Mucosa of descending colon (tissue), 3 donors: ENCODE measurements around the gene MLN. TPM values are rescaled to one million over a fixed set of nuclear protein-coding genes. Genes with fewer than 3 reads are reported as not detected.

Source experiments
- ATAC-seq: fragments of 200-7000 bp; cut with Tn5 transposase; one replicate; pipeline ENCODE4 v1.9.1; 2020; ENCODE audit warnings: mild to moderate bottlenecking, moderate library complexity
- DNase-seq, 3 donors: peaks; one replicate each; pipeline ENCODE4 v3.0.0-alpha.2; 2020
- H3K36me3 ChIP-seq: fragments of 200-600 bp; one replicate; pipeline ENCODE4 v1.8.0; 2021; ENCODE audit warnings: low read depth, mild to moderate bottlenecking
- H3K4me1 ChIP-seq: fragments of 200-600 bp; one replicate; pipeline ENCODE4 v1.8.0; 2021; ENCODE audit warnings: low read depth, mild to moderate bottlenecking
- H3K4me3 ChIP-seq: fragments of 200-600 bp; one replicate; pipeline ENCODE4 v1.8.0; 2021; ENCODE audit warnings: mild to moderate bottlenecking
- H3K9me3 ChIP-seq: fragments of 200-600 bp; one replicate; pipeline ENCODE4 v1.8.0; 2021; ENCODE audit warnings: mild to moderate bottlenecking
- intact Hi-C, 2 donors: fragments of 100-400 bp; cut with DNase I in 1 of 2; cut with micrococcal nuclease in 1 of 2; formaldehyde crosslinking; loops; one replicate each; pipeline versions ENCODE4 v1.11.0 to v1.11.1; 2022; cut with DNase I, micrococcal nuclease
- total RNA-seq, 3 donors: library from RNA; stranded (reverse); fragmentation: NEBNext Ultra II Directional in 2 of 3; extraction: Animal tissue kit (Norgen Biotek cat#: 25700) in 2 of 3; gene quantifications; one replicate each; pipeline versions ENCODE4 v1.2.1 to v1.2.4, GENCODE V29; 2021 to 2023
- TF ChIP-seq, protein P1 (sequence below): fragments of 200-600 bp; IDR thresholded peaks from one replicate; pipeline ENCODE4 v1.8.0; 2022; ENCODE audit warnings: antibody characterized with exemption, mild to moderate bottlenecking
- donor health status: DM: no; HTN: no; CAD: no; lungs with moderate emphysema.
- donor health status: DM: no; HTN: no; CAD: no.
- donor health status: DM: no; HTN: yes; CAD: no.

Gene MLN
- total RNA-seq, 3 donors from 2014 or later: not detected

DNA sequence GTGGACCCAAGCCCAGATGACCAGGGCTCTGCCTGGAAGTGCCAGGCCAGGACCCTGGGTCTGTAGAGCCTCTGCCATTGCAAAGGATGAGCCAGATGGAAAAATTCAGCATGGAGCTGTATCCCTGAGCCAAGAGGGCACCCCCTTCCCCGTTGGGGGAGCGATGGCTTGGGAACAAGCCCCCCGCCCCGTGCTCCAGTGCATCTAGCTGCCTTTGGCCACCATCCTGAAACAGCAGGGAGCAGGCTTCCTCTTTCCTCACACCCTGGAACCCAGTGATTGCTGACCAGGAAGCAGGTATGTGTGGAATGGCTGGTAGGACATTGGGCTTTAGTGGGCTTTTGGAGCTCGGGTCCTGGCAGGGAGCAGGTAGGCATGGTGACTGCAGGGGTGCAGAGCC lies 2.2 kb downstream of the MLN start:
- peak in 1 of 3 donors; percentile 22 for DNase-seq

DNA sequence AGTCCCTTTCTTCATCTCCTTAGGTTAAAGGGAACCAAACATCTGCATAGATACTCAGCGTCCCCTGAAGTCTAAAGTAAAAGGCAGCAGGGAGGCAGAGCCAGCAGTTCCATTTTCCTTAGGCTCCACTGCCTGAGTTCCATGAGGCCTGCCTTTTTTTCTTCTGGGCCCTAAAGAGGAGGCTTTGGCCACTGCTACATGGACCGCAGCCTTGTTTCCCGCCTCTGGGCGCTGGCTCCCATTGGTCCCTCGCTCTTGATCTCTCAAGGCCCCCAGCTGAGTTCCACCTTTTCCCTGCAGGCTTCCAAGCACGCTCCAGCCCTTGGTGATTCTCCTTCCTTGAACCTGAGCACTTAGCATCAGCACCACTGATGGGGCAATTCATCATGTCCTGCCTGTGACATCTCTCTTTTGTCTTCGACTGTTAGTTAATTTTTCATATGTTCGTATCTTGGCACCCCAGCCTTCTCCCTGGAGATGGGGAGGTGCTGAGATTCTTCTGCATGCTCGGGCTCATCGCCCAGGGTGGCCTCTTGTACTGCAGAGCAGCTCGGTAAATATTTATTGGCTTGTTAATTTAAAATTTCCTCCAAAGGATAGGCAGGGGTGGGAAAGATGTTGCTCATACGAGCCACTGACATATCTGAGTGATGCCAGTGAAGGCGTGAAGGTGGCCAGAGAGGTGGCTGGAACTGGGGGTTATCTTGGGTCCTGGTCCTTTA lies 3.4 kb downstream of the MLN start:
- no peak overlapping the region for H3K4me3 ChIP-seq
- peak in 1 of 3 donors; percentile 7 for DNase-seq
- TF ChIP-seq, protein P1, sequence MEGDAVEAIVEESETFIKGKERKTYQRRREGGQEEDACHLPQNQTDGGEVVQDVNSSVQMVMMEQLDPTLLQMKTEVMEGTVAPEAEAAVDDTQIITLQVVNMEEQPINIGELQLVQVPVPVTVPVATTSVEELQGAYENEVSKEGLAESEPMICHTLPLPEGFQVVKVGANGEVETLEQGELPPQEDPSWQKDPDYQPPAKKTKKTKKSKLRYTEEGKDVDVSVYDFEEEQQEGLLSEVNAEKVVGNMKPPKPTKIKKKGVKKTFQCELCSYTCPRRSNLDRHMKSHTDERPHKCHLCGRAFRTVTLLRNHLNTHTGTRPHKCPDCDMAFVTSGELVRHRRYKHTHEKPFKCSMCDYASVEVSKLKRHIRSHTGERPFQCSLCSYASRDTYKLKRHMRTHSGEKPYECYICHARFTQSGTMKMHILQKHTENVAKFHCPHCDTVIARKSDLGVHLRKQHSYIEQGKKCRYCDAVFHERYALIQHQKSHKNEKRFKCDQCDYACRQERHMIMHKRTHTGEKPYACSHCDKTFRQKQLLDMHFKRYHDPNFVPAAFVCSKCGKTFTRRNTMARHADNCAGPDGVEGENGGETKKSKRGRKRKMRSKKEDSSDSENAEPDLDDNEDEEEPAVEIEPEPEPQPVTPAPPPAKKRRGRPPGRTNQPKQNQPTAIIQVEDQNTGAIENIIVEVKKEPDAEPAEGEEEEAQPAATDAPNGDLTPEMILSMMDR: no peak
- no peaks in the 10 kb centered on the region for H3K9me3 ChIP-seq
- intact Hi-C loops: no loop called here
- H3K4me1 ChIP-seq: no peaks in the 10 kb centered on the region
- ATAC-seq: no peak
- H3K36me3 ChIP-seq: no peaks in the 10 kb centered on the region

More for the DNA sequence above, 2.2 kb downstream of the MLN start:
- intact Hi-C loops: no loop called here
- TF ChIP-seq, protein P1: no peak
- Histone ChIP-seq H3K4me3 (no peak overlapping the region), H3K36me3 (no peaks in the 10 kb centered on the region), H3K4me1 (no peaks in the 10 kb centered on the region), H3K9me3 (no peaks in the 10 kb centered on the region)
- no peak for ATAC-seq

DNA sequence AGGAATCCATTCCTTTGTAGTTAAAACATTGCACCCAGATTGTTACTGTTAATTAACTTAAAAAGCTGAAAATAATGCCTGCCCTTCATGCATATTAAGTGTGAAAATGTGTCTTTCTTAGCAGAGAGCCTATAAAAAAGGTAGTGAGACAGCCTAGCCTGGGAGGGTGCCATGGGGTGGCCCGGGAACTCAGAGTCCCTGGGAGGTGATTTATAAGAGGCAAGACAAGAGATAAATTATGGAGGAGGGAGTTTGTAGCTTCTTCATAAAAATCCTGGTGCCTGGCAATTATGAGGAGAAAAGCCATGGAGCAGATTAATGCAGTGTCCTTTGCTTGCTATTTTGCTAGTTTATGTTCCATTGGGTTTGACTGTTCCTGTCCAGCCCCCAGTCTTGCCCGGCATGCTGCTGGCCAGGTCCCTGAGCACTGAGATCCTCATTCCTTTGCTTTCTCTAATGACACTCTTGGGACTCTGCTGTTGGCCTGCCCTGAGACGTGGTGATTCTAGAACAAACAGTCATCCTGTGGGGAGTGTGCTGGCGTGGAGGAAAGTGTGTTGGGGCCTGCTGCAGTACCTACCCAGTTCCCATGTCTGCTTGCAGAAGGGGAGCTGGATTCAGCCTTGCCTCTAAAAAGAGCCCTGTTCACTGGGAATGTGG lies 4.2 kb downstream of the MLN start:
- intact Hi-C loops: no loop called here
- H3K4me3 ChIP-seq: no peak overlapping the region

GRCh38 chr6:33798343-33798848 lies 5.4 kb downstream of the MLN start:
- ATAC-seq: no peak
- DNase-seq: peak in 1 of 3 donors; percentile 37
- Histone ChIP-seq H3K4me3 (no peak overlapping the region), H3K4me1 (no peaks in the 10 kb centered on the region), H3K36me3 (no peaks in the 10 kb centered on the region), H3K9me3 (no peaks in the 10 kb centered on the region)
- TF ChIP-seq, protein P1: no peak
- intact Hi-C loops: no loop called here

More for the DNA sequence above, 4.2 kb downstream of the MLN start:
- ATAC-seq: no peak
- Histone ChIP-seq H3K9me3 (no peaks in the 10 kb centered on the region), H3K4me1 (no peaks in the 10 kb centered on the region), H3K36me3 (no peaks in the 10 kb centered on the region)
- TF ChIP-seq, protein P1: no peak
- DNase-seq: peak in 1 of 3 donors; percentile 2

DNA sequence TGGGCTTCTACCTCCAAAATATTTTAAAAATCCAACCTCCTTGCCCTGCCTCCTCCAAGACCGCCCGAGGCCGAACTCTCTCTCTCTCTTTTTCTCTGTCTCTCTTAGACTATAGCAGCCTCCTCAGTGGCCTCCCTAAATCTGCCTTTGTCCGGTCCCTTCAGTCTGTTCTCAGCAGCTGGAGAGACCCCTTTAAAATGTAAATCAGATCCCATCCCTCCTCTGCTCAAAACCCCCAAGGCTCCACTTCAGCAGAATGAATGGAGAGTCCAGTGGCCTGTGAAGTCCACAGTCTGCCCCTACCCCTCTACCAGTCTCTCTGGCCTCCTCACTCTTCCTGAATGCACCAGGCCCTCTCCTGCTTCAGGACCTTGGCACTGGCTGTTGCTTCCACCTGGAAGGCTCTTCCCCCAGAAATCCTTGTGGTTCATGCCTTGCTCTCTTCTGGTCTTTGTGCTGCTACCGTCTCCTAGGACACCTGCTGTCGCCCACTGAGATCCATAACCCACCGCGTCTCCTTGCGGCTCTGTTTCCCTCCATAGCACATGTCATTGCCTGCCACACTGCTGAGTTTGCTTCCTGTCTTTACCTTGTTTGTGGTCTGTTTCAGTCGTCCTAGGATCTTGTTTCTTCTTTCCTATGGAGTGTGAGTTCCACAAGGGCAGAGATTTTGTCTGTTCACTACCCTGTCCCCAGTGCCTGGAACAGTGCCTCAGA lies 6.0 kb downstream of the MLN start:
- intact Hi-C loops: no loop called here
- ATAC-seq (no peak), DNase-seq (no peak)
- Histone ChIP-seq H3K9me3 (no peaks in the 10 kb centered on the region), H3K4me3 (no peak overlapping the region), H3K4me1 (no peaks in the 10 kb centered on the region), H3K36me3 (no peaks in the 10 kb centered on the region)
- TF ChIP-seq, protein P1: no peak
